Activated B cell treated with CpG ODN at 0.5 μM for 24 hours (primary cell): ENCODE data around the gene PPT1. TPM values are rescaled to one million over a fixed set of nuclear protein-coding genes. Genes with fewer than 3 reads are reported as not detected.
A peak's percentile ranks its signal among the peaks of the same experiment; 100 is the strongest.
"Not testable (repeated sequence)": the region's sequence is repeated elsewhere in the genome, so short reads cannot be mapped to it uniquely, and the experiment has no call there.

ENCODE experiments used
- ATAC-seq: fragments of 200-7000 bp; cut with Tn5 transposase; one replicate; pipeline ENCODE4 v1.10.0; 2021; ENCODE audit warnings: low read depth, mild to moderate bottlenecking, moderate library complexity
- CTCF ChIA-PET: fragments of 350-600 bp; sonication (Branson Sonifier 250); formaldehyde crosslinking; loops from one replicate; lab custom pipeline; 2021; ENCODE audit warnings: antibody characterized with exemption; lab: Charles Lee
- POLR2A ChIA-PET: fragments of 350-600 bp; sonication (Branson Sonifier 250); formaldehyde crosslinking; loops from one replicate; lab custom pipeline; 2021; ENCODE audit warnings: antibody characterized with exemption; lab: Charles Lee
- DNase-seq: peaks from one replicate; pipeline ENCODE4 v3.0.0; 2022
- H3K27ac Mint-ChIP-seq: one replicate; pipeline ENCODE4 v1.8.0; 2020; ENCODE audit warnings: mixed read lengths
- H3K27me3 Mint-ChIP-seq: one replicate; pipeline ENCODE4 v1.8.0; 2021; ENCODE audit warnings: mixed read lengths
- H3K36me3 Mint-ChIP-seq: one replicate; pipeline ENCODE4 v1.8.0; 2021; ENCODE audit warnings: low read depth, mixed read lengths
- H3K4me1 Mint-ChIP-seq: one replicate; pipeline ENCODE4 v1.8.0; 2021; ENCODE audit warnings: mixed read lengths
- H3K4me3 Mint-ChIP-seq: one replicate; pipeline ENCODE4 v1.8.0; 2020; ENCODE audit warnings: mild to moderate bottlenecking, mixed read lengths
- H3K9me3 Mint-ChIP-seq: one replicate; pipeline ENCODE4 v1.8.0; 2020; ENCODE audit warnings: mixed read lengths
- intact Hi-C: fragments of 100-400 bp; cut with micrococcal nuclease; formaldehyde crosslinking; loops from one replicate; pipeline ENCODE4 v1.15.1; 2024
- total RNA-seq: library from RNA; stranded (reverse); gene quantifications from 2 replicates; pipeline ENCODE4 v1.2.3, GENCODE V29; 2022
- TF ChIP-seq, protein P1 (sequence below): fragments of 200-600 bp; IDR thresholded peaks from one replicate; pipeline ENCODE4 v1.8.0; 2022; ENCODE audit warnings: antibody characterized with exemption, mild to moderate bottlenecking

Gene PPT1
- total RNA-seq, 1 donor from 2014 or later, result 41.8 TPM

- intact Hi-C loops, result loop anchor here (1.0 to 5.0 kb wide), 5 partner anchors 38 to 352 kb away; partner anchors contain the start of genes MFSD2A and ZMPSTE24
- ChIA-PET CTCF (interaction anchor here (1.0 to 2.1 kb wide), 4 partner anchors 37 to 138 kb away, joined by 3 to 11 read pairs (median 4); no protein-coding TSS in a partner anchor), POLR2A (interaction anchor here (0.6 to 4.4 kb wide), 29 partner anchors 9 to 651 kb away, joined by 3 to 90 read pairs (median 4); partner anchors contain the start of genes MFSD2A, NFYC, PPT1 and ZMPSTE24)
- Mint-ChIP-seq H3K36me3 (peaks cover 38% of the 10 kb centered on the region), H3K27me3 (no peaks in the 10 kb centered on the region), H3K4me1 (peaks cover 78% of the 10 kb centered on the region), H3K27ac (peak within 1 kb of the TSS; percentile 94), H3K9me3 (no peaks in the 10 kb centered on the region), H3K4me3 (peak within 1 kb of the TSS; percentile 98)
- ATAC-seq, result peak; percentile 85
- DNase-seq, result peak; percentile 100
- TF ChIP-seq, protein P1, sequence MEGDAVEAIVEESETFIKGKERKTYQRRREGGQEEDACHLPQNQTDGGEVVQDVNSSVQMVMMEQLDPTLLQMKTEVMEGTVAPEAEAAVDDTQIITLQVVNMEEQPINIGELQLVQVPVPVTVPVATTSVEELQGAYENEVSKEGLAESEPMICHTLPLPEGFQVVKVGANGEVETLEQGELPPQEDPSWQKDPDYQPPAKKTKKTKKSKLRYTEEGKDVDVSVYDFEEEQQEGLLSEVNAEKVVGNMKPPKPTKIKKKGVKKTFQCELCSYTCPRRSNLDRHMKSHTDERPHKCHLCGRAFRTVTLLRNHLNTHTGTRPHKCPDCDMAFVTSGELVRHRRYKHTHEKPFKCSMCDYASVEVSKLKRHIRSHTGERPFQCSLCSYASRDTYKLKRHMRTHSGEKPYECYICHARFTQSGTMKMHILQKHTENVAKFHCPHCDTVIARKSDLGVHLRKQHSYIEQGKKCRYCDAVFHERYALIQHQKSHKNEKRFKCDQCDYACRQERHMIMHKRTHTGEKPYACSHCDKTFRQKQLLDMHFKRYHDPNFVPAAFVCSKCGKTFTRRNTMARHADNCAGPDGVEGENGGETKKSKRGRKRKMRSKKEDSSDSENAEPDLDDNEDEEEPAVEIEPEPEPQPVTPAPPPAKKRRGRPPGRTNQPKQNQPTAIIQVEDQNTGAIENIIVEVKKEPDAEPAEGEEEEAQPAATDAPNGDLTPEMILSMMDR, result no peak
Observed at GRCh38 chr1:40040511-40041465, 56.3 kb downstream of the PPT1 start, which contains the start of gene CAP1. Gene CAP1 (plus strand): TSS chr1:40040729. CDS start chr1:40059347, 18,618 bp downstream.

GRCh38 chr1:40039757-40040510 lies 57.1 kb downstream of the PPT1 start:
- CTCF ChIA-PET, result interaction anchor here (1.1 to 2.1 kb wide), 10 partner anchors 17 to 138 kb away, joined by 3 to 12 read pairs (median 4); no protein-coding TSS in a partner anchor
- peak; percentile 53 for ATAC-seq
- Mint-ChIP-seq H3K27me3 (no peaks in the 10 kb centered on the region), H3K4me3 (peak overlapping the region; percentile 98), H3K36me3 (peaks cover 30% of the 10 kb centered on the region), H3K27ac (peak overlapping the region; percentile 94), H3K4me1 (peaks cover 73% of the 10 kb centered on the region), H3K9me3 (no peaks in the 10 kb centered on the region)
- DNase-seq, result peak; percentile 71
- TF ChIP-seq, protein P1, result no peak
- POLR2A ChIA-PET, result interaction anchor here (0.6 to 4.4 kb wide), 38 partner anchors 10 to 770 kb away, joined by 3 to 90 read pairs (median 4); partner anchors contain the start of genes MFSD2A, NFYC, PPT1 and ZMPSTE24
- intact Hi-C loops, result loop anchor here (1.0 to 5.0 kb wide), 8 partner anchors 25 to 352 kb away; partner anchors contain the start of genes MFSD2A and ZMPSTE24

GRCh38 chr1:40039245-40039756 lies 57.8 kb downstream of the PPT1 start:
- intact Hi-C loops, result loop anchor here (1.0 to 2.0 kb wide), 3 partner anchors 24 to 39 kb away; no protein-coding TSS in a partner anchor
- peak; percentile 20 for ATAC-seq
- no peaks in the 10 kb centered on the region for H3K27me3 Mint-ChIP-seq
- H3K4me3 Mint-ChIP-seq, result peak overlapping the region; percentile 98
- peaks cover 74% of the 10 kb centered on the region for H3K4me1 Mint-ChIP-seq
- TF ChIP-seq, protein P1, result no peak
- no peak for DNase-seq
- ChIA-PET POLR2A (interaction anchor here (0.5 to 4.4 kb wide), 29 partner anchors 9 to 934 kb away, joined by 3 to 90 read pairs (median 5); partner anchors contain the start of genes MFSD2A, NFYC, ZFP69 and ZMPSTE24), CTCF (interaction anchor here (1.0 to 2.1 kb wide), 9 partner anchors 18 to 299 kb away, joined by 3 to 12 read pairs (median 4); no protein-coding TSS in a partner anchor)
- peaks cover 29% of the 10 kb centered on the region for H3K36me3 Mint-ChIP-seq
- H3K9me3 Mint-ChIP-seq, result no peaks in the 10 kb centered on the region
- H3K27ac Mint-ChIP-seq, result peak overlapping the region; percentile 94

DNA sequence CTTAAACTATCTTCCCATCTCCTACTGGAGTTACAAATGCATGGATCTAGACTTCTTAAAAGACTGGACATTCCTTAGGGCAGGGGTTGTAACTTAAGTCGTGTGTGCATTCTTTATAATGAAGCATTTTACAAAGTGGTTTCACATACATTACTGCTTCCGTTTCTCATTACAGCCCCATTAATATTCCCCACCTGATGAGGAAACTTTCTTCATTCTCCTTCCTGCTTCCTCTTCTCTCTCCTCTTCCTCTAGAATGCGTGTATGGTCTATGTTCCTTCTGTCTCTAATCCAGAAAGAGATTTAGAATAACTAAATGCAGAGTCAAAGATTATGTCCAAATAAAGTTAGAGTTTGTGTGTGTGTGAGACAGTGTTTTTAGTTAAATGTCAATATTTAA lies 58.4 kb downstream of the PPT1 start:
- no peak for DNase-seq
- ATAC-seq, result no peak
- no peaks in the 10 kb centered on the region for H3K9me3 Mint-ChIP-seq
- H3K4me3 Mint-ChIP-seq, result peak overlapping the region; percentile 98
- peaks cover 74% of the 10 kb centered on the region for H3K4me1 Mint-ChIP-seq
- CTCF ChIA-PET, result interaction anchor here (1.0 to 2.1 kb wide), 10 partner anchors 18 to 300 kb away, joined by 3 to 12 read pairs (median 4); no protein-coding TSS in a partner anchor
- peak overlapping the region; percentile 94 for H3K27ac Mint-ChIP-seq
- peaks cover 23% of the 10 kb centered on the region for H3K36me3 Mint-ChIP-seq
- POLR2A ChIA-PET, result interaction anchor here (0.6 to 4.4 kb wide), 26 partner anchors 9 to 933 kb away, joined by 3 to 90 read pairs (median 6); partner anchors contain the start of genes MFSD2A, NFYC, PPIE and ZFP69
- intact Hi-C loops, result loop anchor here (1.0 to 2.0 kb wide), 3 partner anchors 24 to 40 kb away; no protein-coding TSS in a partner anchor
- no peaks in the 10 kb centered on the region for H3K27me3 Mint-ChIP-seq
- TF ChIP-seq, protein P1, result no peak

- DNase-seq, H3K4me3 Mint-ChIP-seq, ATAC-seq, H3K9me3 Mint-ChIP-seq, H3K27me3 Mint-ChIP-seq, intact Hi-C loops: not testable (repeated sequence)
- peaks cover 70% of the 10 kb centered on the region for H3K4me1 Mint-ChIP-seq
- ChIA-PET POLR2A (interaction anchor here (0.6 to 1.2 kb wide), 2 partner anchors 298 to 631 kb away, joined by 4 read pairs; partner anchors contain the start of gene PPIE), CTCF (interaction anchor here (1.0 kb wide), 1 partner anchor 51 kb away, joined by 5 read pairs; no protein-coding TSS in a partner anchor)
- H3K27ac Mint-ChIP-seq, result peak overlapping the region; percentile 70
- peaks cover 14% of the 10 kb centered on the region for H3K36me3 Mint-ChIP-seq
Observed at GRCh38 chr1:40037254-40037653, 59.8 kb downstream of the PPT1 start.
